KG1 (cell line): Measurements from ENCODE around the gene FBLN1.
"Not testable (repeated sequence)": the region's sequence is repeated elsewhere in the genome, so short reads cannot be mapped to it uniquely, and the experiment has no call there.

Experiments
- DNase-seq: peaks from one replicate; lab custom pipeline; 2025; lab: John Stamatoyannopoulos, UW

The FBLN1 gene

GRCh38 chr22:45502215-45503049 is at the start of gene FBLN1:
TSS of gene FBLN1 (plus strand) at chr22:45502883. CDS start at chr22:45502986, 103 bp downstream.
- DNase-seq = no peak

- DNase-seq = no peak
Measured at GRCh38 chr22:45453764-45454163, 48.9 kb upstream of the FBLN1 start.

DNA sequence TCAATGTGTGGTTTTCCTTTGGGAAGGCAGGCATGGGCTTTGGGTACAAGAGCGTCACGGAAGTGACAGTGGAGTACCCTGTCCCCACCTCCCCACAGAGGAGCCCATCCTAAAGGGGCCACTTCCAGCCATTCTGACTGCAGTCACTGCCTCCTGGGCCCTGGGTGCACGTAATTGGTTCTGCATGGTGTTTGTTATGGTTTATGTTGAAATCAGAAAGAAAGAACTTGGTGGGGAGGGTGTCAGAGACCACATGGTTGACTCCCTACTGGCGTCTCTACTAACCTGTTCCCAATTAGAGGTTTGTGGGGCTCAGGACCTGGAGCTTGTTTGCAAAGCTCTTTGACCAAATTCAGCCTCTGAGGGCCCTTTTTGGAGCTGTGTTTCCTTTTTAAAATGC is 48.4 kb upstream of the FBLN1 start:
- DNase-seq = no peak

DNA sequence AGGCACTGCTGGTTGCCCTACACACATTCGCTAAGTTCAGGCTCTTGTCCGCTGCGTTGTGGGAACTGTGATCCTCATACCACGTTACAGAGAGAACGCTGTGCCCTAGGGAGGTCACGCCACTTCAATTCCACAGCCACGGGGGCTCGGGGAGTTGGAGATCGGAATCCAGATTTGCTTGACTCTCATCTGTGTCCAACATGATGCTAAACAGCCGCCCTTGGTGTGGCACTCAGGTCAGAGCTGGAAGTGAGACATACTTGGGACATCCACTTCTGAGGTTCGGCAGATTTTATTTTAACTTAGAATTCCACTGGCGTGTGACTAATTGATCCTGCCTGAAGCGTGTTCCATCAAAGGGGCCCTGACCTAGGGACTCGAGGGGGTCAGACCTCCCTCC is 47.5 kb upstream of the FBLN1 start:
- no peak for DNase-seq

DNA sequence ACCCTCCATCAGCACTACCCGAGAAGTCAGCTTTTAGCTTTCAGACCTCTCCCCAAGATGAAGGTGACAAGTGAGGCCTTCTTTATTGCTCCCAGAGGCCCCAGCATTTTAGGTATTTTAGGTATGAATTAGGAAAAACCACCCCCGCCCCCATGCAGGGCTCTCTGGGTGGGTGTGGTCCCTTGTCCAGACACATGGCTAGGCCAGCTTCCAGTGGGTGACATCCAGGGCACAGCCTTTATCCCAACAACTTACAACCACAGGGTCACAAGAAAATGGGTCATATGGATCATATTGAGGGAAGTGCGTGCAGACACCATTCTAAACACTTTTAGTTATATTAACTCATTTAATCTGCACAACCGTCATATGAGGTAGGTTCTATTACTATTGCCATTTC is 47.1 kb upstream of the FBLN1 start:
- DNase-seq = no peak

- no peak for DNase-seq
Measured at GRCh38 chr22:45456811-45457210, 45.9 kb upstream of the FBLN1 start.

DNA sequence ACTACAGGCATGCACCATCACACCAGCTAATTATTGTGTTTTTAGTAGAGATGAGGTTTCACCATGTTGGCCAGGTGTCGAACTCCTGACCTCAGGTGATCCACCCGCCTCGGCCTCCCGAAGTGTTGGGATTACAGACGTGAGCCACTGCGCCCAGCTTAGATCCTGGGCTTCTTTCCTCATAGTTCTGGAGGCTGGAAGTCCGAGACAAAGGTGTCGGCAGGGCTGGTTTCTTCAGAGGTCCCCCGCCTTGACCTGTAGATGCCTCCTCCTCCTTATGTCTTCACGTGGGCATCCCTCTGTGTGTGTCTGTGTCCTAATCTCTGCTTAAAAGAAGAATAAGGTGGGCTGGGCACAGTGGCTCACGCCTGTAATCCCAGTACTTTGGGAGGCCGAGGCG is 44.2 kb upstream of the FBLN1 start:
- no peak for DNase-seq

GRCh38 chr22:45459235-45459634 is 43.4 kb upstream of the FBLN1 start:
- no peak for DNase-seq

GRCh38 chr22:45460288-45461109 is 42.2 kb upstream of the FBLN1 start:
- no peak for DNase-seq

DNA sequence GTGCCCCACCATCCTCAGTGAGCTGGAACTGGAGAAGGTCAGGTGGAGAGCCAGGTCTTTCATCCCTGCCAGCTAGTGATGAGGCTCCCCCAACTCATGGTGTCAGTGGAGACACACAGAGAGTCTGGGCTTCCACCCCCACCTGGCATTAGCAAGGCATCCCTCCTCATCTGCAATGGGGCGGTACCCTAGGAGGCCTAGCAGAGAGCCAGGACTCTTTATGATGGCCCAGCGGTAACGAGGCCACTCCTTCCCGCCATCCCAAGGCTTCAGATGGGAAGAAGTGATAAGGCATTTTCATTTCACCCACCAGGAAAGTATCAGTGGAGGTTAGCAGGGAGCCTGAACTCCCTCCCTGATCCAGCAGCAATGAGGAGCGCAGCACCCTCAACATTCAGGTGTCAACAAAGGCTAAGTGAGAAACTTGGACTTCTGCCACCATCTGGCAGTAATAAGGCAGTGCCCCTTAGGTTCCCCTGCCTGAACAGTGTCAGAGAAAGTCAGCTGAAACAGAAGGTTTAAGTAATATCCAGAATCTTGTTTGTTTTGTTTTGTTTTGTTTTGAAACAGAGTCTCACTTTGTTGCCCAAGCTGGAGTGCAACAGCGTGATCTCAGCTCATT is 40.5 kb upstream of the FBLN1 start:
- no peak for DNase-seq

GRCh38 chr22:45463691-45464090 is 39.0 kb upstream of the FBLN1 start:
- DNase-seq = not testable (repeated sequence)

- no peak for DNase-seq
Measured at GRCh38 chr22:45465633-45466032, 37.0 kb upstream of the FBLN1 start.

DNA sequence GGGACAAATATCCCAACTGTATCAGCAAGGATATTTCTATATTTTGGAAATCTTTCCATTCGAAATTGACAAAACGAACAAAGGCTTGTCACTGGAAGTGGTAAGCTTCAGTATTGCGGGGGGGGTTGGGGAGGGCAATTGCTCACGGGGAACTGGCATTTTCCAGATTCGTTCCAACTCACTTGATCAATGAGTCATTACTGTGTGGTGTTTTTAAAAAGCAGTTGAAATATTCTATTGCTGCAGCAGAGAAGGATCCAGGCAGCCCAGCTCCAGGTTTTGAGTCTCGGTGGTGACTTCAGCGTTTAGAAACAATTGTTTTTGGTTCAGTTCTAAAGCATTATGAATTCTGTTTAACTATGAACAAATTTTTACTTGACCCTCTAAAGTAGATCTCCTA is 33.8 kb upstream of the FBLN1 start:
- DNase-seq = no peak

- no peak for DNase-seq
Measured at GRCh38 chr22:45469281-45470073, 33.2 kb upstream of the FBLN1 start.

DNA sequence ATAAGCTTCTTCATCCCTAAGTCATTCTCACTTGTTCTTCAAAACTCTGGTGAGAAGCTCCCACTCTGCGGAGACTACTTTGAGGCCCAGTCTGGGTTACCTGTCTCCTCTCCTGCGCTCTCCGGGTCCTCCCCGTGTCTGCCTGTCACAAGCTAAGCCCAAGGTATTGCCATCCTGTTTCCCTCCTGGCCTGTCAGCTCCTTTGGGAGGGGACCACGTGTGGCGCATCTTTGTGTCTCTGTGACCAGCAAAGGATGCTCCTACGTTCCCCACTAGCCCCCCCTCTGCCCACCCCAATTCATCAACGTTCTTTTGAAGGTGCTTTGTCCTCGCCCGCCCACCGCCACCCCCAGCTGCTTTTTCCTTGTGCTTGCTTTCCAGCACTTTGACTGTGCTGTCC is 31.8 kb upstream of the FBLN1 start:
- DNase-seq = no peak

DNA sequence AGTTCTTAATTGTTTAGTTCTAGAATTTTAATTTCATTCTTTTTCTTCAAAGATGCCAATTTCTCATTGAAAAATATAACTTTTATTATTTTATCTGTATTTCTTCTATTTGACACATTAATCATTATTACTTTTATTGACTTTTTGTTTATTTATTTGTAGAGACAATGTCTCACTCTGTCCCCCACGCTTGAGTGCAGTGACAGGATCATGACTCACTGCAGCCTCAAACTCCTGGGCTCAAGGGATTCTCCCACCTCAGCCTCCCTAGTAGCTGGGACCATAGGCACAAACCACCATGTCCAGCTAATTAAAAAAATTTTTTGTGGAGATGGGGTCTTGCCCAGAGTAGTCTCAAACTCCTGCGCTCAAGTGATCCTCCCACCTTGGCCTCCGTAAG is 30.3 kb upstream of the FBLN1 start:
- no peak for DNase-seq

- no peak for DNase-seq
Measured at GRCh38 chr22:45473626-45474237, 29.0 kb upstream of the FBLN1 start.

DNA sequence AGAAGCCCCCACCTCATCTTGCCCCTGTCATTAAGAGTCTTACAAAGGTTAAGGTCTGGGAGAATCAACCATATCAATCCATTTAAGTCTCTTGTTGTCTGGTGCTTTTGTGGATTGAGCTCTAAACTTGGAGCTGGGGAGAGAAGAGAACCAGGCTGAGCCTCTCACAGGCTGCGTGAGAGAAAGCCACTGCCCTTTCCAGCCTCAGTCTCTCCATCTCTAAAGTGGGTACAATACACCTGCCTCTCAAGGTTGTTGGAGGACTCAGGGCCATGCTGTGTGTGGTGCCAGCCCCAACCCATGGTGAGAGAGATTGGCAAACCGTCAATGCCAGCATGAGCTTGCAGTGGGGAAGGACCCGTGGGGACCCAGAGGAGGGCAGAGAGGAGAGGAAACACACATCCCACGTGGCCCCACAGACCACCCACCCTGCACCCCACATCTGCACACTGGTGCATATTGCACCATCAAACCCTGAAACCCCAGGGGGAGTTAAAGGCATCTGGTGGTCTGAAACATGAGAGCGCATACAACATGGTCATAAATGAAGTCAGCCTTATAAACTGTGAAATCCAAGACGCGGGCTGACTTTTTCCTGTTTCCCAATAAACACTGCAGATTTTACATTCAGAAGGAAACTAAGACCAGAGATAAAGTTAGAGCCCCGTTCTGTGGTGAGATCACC is 27.5 kb upstream of the FBLN1 start:
- no peak for DNase-seq

DNA sequence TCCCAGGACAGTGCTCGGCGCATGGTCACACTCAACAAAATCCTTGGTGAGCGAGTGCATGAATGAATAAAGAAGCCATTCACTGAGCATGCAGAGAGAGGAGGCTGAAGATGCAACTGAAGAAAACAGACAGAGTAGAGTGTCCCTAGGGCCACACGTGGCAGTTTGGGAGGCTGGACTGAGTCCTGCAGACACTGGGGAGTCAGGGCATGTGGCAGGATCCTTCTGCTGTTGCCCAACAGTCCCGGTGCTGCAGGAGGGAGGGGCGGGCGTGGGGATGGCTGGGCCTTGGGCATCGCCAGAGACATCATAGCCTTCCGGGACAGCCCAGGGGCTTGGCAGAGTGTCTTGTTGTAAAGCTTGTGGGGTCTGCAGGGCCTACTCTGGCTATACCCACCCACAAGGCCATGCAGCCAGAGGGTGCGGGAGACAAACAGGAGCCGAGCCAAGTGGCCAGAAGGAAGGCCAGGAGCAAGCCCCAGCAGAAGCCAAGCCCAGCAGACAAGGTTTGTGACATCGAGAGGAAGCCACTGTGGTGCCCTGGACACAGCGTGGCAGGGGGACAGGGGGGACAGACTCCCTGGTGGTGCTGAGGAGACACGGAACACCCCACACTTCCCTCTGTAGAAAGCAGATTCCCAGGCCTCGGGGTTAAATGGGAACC is 26.7 kb upstream of the FBLN1 start:
- DNase-seq = no peak

GRCh38 chr22:45476814-45477213 is 25.9 kb upstream of the FBLN1 start:
- DNase-seq = no peak
